Psoas muscle (tissue), 8 donors: ENCODE measurements around the gene ANKRD33. TPM values are rescaled to one million over a fixed set of nuclear protein-coding genes. Genes with fewer than 3 reads are reported as not detected.
A peak's percentile ranks its signal among the peaks of the same experiment; 100 is the strongest.

ENCODE experiments used
- ATAC-seq, 4 donors: fragments of 200-7000 bp; cut with Tn5 transposase; one replicate each; pipeline ENCODE4 v1.9.1; 2020; ENCODE audit warnings: moderate library complexity in 3 of 4, mild to moderate bottlenecking in 2 of 4
- DNase-seq, 2 donors: peaks; one replicate each; pipeline ENCODE4 v3.0.0-alpha.2; 2020
- H3K27ac ChIP-seq: fragments of 200-600 bp; one replicate; pipeline ENCODE4 v1.8.0; 2022
- H3K27me3 ChIP-seq, 3 donors: fragments of 200-600 bp in 1 of 3; one replicate each; pipeline versions ENCODE4 v1.6.1 to v1.8.0; 2013 to 2022; ENCODE audit warnings: low read length in 2 of 3, mild to moderate bottlenecking in 2 of 3, moderate library complexity in 1 of 3; ENCODE audit not compliant: insufficient read depth in 3 of 3
- H3K36me3 ChIP-seq, 2 donors: fragments of 200-600 bp in 1 of 2; one replicate each; pipeline versions ENCODE4 v1.6.1 to v1.8.0; 2013 to 2022; ENCODE audit warnings: low read depth in 1 of 2, mild to moderate bottlenecking in 1 of 2, moderate library complexity in 1 of 2; ENCODE audit not compliant: insufficient read depth in 1 of 2
- H3K4me1 ChIP-seq: fragments of 200-600 bp; one replicate; pipeline ENCODE4 v1.8.0; 2022
- H3K4me3 ChIP-seq: fragments of 200-600 bp; one replicate; pipeline ENCODE4 v1.8.0; 2022; ENCODE audit warnings: mild to moderate bottlenecking
- H3K9me3 ChIP-seq: fragments of 200-600 bp; one replicate; pipeline ENCODE4 v1.8.0; 2022
- WGBS, 3 donors: extraction: QIAGEN DNeasy Blood & Tissue Kit; methylation state at CpG; one replicate each; pipeline versions ENCODE4 v1.1.6 to v1.1.7; 2013; 5-methylcytosine and 5-hydroxymethylcytosine counted together
- intact Hi-C, 2 donors: fragments of 100-400 bp; cut with DNase I; formaldehyde crosslinking; loops; one replicate each; pipeline versions ENCODE4 v1.11.0 to v1.14.2; 2022
- polyA plus RNA-seq, 3 donors: library from polyadenylated mRNA; stranded (reverse); fragments of 200-250 nt; gene quantifications; one replicate each; pipeline ENCODE4 v1.2.3, GENCODE V29; 2013
- total RNA-seq, 4 donors: library from RNA; stranded (reverse); fragmentation: NEBNext Ultra II Directional in 2 of 4; extraction: Animal tissue kit (Norgen Biotek cat#: 25700) in 2 of 4; gene quantifications; one replicate each; pipeline versions ENCODE4 v1.2.1 to v1.2.4, GENCODE V29; 2021 to 2023
- TF ChIP-seq, protein P1 (sequence below): fragments of 200-600 bp; IDR thresholded peaks from one replicate; pipeline ENCODE4 v1.8.0; 2022; ENCODE audit warnings: antibody characterized with exemption
- donor health status: healthy with polysubstance abuse.
- donor health status: DM: no; HTN: no; CAD: no; lungs with moderate emphysema.
- donor health status: Bipolar disorder and iron deficiency.
- donor health status: healthy.
- donor health status: DM: yes; HTN: yes; CAD: no.
- donor health status: DM: no; HTN: no; CAD: no.
- donor health status: DM: no; HTN: no; CAD: no.
- donor health status: DM: yes; HTN: yes; CAD: no.

The ANKRD33 gene
- total and polyA plus RNA-seq, 7 donors, result 0.16 TPM; not detected in 6

DNA sequence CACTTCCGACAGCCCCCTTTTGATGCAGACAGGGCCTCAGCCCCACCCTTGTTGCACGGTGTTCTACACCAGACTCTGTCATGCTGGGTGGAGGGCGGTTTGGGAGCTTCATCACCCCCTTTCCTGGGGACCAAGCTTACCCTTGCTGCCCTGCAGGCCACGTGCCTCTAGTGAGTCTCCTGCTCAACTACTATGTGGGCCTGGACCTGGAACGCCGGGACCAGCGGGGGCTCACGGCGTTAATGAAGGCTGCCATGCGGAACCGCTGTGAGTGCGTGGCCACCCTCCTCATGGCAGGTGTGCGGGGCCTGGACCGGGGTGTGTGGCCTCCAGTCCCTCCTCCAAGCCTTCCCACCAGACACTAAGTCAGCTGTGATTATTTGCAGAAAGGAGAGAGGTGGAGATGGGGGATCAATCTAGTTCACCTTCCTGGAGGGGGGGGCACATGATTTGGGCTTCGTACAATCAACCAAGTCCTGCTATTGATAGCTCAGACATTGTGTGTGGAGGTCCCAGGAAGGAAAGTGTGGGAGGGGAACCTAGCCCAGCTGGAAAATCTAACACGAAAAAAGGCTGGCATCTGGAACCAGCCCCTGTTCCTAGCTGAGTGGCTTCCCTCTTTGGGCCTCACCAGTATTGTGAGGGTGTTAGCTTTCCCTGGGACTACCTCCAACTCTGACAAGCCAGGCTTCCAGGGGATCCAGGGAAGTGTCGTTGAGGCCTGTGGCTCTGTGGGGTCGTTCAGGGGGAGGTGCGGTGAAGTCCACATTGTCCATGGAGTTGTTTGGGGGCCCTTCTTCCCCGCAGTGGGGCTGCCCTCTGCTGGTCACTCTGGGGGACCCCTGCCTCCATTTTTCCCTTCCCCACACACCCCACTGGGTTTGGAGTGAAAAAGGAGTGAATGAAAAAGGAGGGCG lies 1.6 kb downstream of the ANKRD33 start:
- no peaks in the 10 kb centered on the region for H3K9me3 ChIP-seq
- TF ChIP-seq, protein P1, sequence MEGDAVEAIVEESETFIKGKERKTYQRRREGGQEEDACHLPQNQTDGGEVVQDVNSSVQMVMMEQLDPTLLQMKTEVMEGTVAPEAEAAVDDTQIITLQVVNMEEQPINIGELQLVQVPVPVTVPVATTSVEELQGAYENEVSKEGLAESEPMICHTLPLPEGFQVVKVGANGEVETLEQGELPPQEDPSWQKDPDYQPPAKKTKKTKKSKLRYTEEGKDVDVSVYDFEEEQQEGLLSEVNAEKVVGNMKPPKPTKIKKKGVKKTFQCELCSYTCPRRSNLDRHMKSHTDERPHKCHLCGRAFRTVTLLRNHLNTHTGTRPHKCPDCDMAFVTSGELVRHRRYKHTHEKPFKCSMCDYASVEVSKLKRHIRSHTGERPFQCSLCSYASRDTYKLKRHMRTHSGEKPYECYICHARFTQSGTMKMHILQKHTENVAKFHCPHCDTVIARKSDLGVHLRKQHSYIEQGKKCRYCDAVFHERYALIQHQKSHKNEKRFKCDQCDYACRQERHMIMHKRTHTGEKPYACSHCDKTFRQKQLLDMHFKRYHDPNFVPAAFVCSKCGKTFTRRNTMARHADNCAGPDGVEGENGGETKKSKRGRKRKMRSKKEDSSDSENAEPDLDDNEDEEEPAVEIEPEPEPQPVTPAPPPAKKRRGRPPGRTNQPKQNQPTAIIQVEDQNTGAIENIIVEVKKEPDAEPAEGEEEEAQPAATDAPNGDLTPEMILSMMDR, result no peak
- no peak overlapping the region for H3K4me3 ChIP-seq
- H3K27me3 ChIP-seq, result peaks cover 0 to 18% (median 0%) of the 10 kb centered on the region in 3 donors
- H3K4me1 ChIP-seq, result peaks cover 12% of the 10 kb centered on the region
- H3K36me3 ChIP-seq, result no peaks in the 10 kb centered on the region
- no peak for DNase-seq
- WGBS, 3 donors, result 69 to 75% (median 71%) methylated on average over 21 of the region's 21 CpGs
- intact Hi-C loops, result loop anchor here in 1 of 2 donors (5.0 kb wide), 1 partner anchor 93 kb away; no protein-coding TSS in a partner anchor
- no peak for ATAC-seq
- no peak overlapping the region for H3K27ac ChIP-seq

DNA sequence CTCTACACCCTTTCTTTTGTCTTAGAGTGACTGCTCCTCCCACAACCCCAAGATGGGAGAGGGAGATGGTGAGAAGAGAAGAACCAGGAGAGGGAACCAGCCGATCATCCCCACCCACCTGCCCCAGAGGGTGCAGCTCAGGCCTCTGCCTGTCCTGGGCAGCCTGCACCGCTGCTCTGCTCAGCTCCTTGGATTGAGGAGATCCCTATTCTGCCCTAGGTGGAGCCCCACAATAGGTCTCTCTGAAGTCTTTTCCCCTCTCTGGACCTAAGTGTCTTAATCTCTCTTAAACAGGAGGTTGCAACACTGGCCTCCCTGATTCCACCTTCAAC lies 2.2 kb downstream of the ANKRD33 start:
- Histone ChIP-seq H3K9me3 (no peaks in the 10 kb centered on the region), H3K4me1 (peaks cover 12% of the 10 kb centered on the region), H3K4me3 (no peak overlapping the region), H3K27me3 (peaks cover 0 to 18% (median 0%) of the 10 kb centered on the region in 3 donors), H3K27ac (no peak overlapping the region), H3K36me3 (no peaks in the 10 kb centered on the region)
- TF ChIP-seq, protein P1, result no peak
- intact Hi-C loops, result loop anchor here in 1 of 2 donors (5.0 kb wide), 1 partner anchor 92 kb away; no protein-coding TSS in a partner anchor
- no peak for DNase-seq
- no peak for ATAC-seq
- whole genome bisulfite sequencing, 3 donors, result 87 to 94% (median 88%) methylated on average over 1 to 2 of the region's 2 CpGs

DNA sequence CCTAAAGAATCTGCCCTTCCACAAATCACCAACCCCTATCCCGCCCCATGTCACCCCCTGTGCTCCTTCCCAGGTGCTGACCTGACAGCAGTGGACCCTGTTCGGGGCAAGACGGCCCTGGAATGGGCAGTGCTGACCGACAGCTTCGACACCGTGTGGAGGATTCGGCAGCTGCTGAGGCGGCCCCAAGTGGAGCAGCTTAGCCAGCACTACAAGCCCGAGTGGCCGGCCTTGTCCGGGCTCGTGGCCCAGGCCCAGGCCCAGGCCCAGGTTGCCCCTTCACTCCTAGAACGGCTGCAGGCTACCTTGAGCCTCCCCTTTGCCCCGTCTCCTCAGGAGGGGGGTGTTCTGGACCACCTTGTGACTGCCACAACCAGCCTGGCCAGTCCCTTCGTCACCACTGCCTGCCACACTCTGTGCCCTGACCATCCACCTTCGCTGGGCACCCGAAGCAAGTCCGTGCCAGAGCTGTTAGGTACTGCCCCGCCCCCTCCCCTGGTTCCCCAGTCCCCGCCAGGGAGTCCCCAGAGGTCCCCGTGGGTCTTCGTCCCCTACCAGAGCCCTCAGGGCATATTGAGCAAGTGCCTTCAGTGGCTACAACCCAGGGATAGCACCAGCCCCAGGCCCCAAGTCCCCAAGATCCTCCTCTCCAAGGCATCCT lies 2.7 kb downstream of the ANKRD33 start:
- TF ChIP-seq, protein P1, result no peak
- DNase-seq (no peak), ATAC-seq (no peak)
- 83 to 88% (median 88%) methylated on average over 22 of the region's 22 CpGs for WGBS, 3 donors
- H3K27ac ChIP-seq, result no peak overlapping the region
- H3K4me3 ChIP-seq, result no peak overlapping the region
- H3K9me3 ChIP-seq, result no peaks in the 10 kb centered on the region
- intact Hi-C loops, result loop anchor here in 1 of 2 donors (5.0 kb wide), 1 partner anchor 92 kb away; no protein-coding TSS in a partner anchor
- H3K4me1 ChIP-seq, result peaks cover 7% of the 10 kb centered on the region
- H3K36me3 ChIP-seq, result no peaks in the 10 kb centered on the region
- H3K27me3 ChIP-seq, result peaks cover 0 to 18% (median 0%) of the 10 kb centered on the region in 3 donors

DNA sequence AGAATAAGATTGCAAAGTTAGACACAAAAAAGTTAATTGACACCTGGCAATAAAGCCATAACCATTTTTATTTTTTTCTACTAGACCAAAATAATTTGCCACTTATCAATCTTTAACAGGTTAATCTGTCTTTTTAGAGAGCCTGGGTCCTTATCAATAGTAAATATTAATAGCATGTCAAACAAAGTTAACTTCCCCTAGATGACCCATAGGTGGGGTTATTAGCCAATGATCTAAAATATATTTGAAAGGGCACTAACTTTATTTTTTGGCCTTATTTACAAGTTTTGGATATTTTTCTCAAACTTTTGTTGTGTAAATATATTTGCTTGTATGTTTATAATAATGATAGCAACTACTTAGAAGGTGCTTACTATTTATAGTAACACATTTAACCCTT lies 3.9 kb downstream of the ANKRD33 start:
- Histone ChIP-seq H3K27ac (no peak overlapping the region), H3K4me3 (no peak overlapping the region), H3K9me3 (no peaks in the 10 kb centered on the region), H3K36me3 (no peaks in the 10 kb centered on the region), H3K27me3 (peaks cover 0 to 18% (median 0%) of the 10 kb centered on the region in 3 donors), H3K4me1 (no peaks in the 10 kb centered on the region)
- ATAC-seq (no peak), DNase-seq (no peak)
- TF ChIP-seq, protein P1, result peak; percentile 34
- intact Hi-C loops, result loop anchor here in 1 of 2 donors (5.0 kb wide), 1 partner anchor 90 kb away; no protein-coding TSS in a partner anchor
